Activated T-cell treated with anti-CD3 and anti-CD28 coated beads for 24 hours (primary cell): ENCODE data around the gene BST1.

Experiments used
- DNase-seq: peaks from one replicate; pipeline ENCODE4 v3.0.0-alpha.2; 2020; ENCODE audit warnings: low read depth

Gene BST1

GRCh38 chr4:15676039-15676438 lies 26.8 kb upstream of the BST1 start:
- DNase-seq = no peak

DNA sequence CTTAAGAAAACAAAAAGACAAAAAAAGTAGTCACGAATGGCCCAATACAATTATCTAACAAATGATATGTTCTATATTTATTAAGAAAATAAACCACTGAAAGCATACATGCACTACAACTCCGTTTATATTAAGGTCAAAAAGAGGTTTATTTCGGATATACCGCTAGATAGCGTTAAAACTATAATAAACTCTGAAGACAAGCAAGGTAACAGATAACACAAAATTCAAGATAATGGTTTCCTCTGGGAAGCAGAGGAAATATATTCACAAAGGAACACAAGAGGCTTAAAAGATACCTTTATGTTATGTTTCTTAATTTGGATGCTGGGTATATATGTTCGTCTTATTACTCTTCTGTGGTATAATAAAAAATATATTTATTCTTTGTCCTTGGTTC lies 26.0 kb upstream of the BST1 start:
- DNase-seq = no peak

DNA sequence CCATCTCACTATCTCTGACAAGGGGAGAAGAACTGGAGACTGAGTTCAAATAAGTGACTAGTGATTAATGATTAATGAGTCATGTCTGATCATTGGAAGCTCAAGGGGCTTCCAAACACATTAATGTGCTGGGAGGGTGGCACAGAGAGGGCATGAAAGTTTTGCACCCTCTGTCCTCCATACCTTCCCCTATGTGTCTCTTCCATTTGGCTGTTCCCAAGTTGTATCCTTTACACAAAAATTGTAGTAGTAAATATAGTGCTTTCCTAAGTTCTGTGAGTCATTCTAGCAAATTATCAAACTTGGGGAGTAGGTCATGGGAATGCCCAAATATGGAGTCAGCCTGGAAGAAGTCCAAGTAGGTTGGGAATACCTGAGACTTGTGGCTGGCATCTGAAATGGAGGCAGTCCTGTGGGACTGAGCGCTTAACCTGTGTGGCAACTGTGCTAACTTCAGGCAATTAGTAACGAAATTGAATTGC lies 25.3 kb upstream of the BST1 start:
- no peak for DNase-seq

- no peak for DNase-seq
Observed at GRCh38 chr4:15681067-15681371, 21.8 kb upstream of the BST1 start.

DNA sequence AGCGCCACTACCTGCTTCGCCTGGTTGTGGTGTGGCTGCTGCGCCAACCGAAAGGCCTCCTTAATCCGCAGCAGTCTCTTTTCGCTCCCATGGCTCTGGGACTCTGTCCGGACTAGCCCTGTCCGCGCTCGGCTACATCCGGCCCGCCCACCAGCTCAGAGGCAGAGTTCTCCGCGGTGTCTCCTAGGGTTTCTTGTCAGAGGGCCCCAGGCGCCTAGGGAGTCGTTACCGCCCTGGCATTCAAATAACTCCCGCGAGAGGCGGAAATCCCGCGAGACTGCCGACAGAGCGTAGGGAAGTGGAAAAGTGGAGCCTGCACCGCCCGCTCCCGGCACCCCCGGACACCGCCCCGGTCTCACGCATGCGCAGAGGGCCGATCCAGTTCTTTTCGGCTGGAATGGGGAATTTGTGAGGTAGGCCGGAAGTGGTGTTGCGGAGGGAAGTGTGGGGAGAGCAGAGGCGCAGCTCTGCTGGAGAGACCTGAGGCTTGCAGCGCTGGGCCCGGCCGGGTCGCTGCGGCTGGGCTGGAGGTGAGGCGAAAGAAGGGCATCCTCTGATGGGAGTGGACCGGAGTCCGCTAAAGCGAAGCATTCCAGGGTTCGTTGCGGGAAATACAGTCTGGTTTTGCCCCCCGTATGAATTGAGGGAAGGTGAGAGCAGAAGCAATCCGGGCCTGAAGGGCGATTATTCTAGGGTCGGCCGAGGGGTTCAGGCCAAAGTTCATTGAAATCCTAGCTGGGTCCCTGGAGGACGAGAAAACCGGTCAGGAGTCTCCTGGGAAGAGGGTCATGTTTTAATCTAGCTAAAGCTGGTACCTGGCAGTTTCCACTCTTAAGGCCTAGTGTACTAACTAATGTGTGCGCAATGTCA lies 21.3 kb upstream of the BST1 start, which contains the start of gene FAM200B:
Gene FAM200B, plus strand, starts transcription at position 456 of the 870 bp plus-strand sequence. CDS start 5,151 bp downstream, outside the sequence.
- DNase-seq = peak; percentile 97

GRCh38 chr4:15682242-15683142 lies 20.4 kb upstream of the BST1 start:
- DNase-seq = no peak

- DNase-seq = no peak
Observed at GRCh38 chr4:15683143-15683495, 19.7 kb upstream of the BST1 start.

GRCh38 chr4:15684498-15684897 lies 18.4 kb upstream of the BST1 start:
- no peak for DNase-seq

GRCh38 chr4:15688051-15688450 lies 14.8 kb upstream of the BST1 start:
- DNase-seq = no peak

GRCh38 chr4:15689540-15689939 lies 13.3 kb upstream of the BST1 start:
- no peak for DNase-seq

DNA sequence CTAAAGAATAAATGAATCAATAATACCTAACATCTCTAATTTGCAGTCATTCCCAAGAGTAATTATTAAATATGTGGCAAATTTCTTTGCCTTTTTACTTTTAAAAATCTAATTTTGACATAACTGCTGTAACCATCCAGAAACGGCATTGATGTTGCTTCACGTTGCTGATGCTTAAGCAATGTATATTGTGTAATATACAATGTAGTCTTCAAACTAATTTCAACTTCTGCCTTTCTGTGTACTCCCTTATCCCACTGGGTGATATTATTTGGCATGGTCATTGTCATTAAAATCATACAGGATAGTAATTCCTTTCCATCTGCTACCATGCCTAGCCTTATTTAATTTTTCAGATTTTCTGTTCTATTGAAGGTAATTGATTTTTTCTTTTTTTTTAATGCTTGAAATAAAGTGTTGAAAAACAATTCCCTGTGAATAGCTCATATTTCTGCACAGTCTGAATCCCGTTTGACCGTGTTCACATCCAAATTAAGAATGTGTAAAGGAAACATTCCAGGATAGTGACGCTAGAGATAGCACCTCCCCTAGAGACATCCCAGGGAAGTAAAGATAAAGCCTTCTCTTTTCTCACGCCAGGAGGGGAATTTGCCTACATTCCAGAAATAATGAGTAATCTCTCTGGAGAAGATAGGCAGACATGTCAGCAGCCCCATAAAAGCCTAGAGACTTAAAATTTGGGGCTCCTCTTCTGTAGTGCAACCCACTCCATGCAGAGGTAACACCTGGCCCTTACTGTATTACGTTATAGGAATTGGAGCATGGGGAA lies 12.7 kb upstream of the BST1 start:
- no peak for DNase-seq

DNA sequence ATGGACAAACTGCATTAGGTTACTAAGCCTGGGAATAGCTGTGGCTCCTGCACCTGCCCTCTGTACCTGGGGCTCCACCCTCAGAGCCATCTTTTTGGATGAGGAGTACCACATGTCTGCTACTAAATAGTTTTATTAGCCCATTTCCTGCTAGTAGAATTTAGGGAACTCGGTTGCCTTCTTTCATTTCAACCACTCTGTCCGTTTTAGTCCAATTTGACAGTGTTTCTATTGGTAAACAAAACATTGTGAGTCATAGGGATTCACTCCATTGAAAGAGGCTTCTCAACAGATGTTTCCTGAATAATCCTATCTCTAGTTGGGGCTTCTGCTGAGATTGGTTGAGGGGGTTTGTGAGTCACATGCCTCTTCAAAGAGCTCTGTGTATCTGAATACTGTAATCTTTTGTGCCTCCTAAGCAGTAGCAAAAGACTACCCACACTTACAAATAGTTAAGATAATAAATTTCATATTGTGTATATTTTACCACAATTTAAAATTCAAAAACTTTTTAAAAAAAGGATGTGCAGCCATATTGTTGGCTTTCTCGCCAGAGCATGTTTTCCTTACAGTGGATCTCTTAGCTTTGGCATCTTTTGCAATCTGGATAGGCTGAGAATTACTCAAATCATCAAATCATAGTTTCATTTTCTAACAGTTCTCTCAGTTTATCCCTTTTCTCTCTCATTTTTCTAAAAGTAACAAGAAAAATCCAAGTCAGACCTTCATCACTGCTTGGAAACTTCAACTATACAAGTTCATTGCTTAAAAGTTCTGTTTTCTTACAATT lies 11.3 kb upstream of the BST1 start:
- DNase-seq = no peak

GRCh38 chr4:15692602-15693001 lies 10.3 kb upstream of the BST1 start:
- DNase-seq = no peak

GRCh38 chr4:15694431-15694830 lies 8.4 kb upstream of the BST1 start:
- DNase-seq = no peak

- no peak for DNase-seq
Observed at GRCh38 chr4:15695240-15695699, 7.6 kb upstream of the BST1 start.

GRCh38 chr4:15695729-15696128 lies 7.1 kb upstream of the BST1 start:
- DNase-seq = no peak

GRCh38 chr4:15696866-15697265 lies 6.0 kb upstream of the BST1 start:
- no peak for DNase-seq

GRCh38 chr4:15703439-15703838 lies 574 bp downstream of the BST1 start:
- DNase-seq = no peak

DNA sequence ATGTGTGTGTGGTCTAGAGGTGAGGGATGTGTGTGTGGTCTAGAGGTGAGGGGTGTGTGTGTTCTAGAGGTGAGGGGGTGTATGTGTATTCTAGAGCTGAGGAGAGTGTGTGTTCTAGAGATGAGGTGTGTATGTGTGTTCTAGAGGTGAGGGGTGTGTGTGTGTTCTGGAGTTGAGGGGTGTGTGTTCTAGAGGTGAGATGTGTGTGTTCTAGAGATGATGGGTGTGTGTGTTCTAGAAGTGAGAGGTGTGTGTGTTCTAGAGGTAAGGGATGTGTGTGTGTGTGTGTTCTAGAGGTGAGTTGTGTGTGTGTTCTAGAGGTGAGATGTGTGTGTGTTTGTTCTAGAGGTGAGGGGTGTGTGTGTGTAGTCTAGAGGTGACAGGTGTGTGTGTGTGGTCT lies 1.3 kb downstream of the BST1 start:
- DNase-seq = no peak

- no peak for DNase-seq
Observed at GRCh38 chr4:15706646-15707362, 3.9 kb downstream of the BST1 start.

DNA sequence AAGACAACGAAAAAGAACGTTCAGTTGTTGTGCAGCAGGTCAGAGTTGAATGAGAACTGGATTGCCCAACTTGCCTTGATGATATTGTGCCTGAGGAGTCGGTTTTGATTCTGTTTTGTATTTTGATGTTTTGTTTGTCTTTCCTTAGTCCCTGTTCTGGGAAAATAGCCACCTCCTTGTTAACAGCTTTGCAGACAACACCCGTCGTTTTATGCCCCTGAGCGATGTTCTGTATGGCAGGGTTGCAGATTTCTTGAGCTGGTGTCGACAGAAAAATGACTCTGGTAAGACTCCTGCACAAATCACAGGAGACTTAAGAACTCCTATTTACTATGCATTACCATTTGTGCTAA lies 4.5 kb downstream of the BST1 start:
- no peak for DNase-seq
